ELF-1 (cell line): ENCODE measurements around the gene GCSAML.

Source experiments
- DNase-seq: peaks from one replicate; pipeline ENCODE4 v3.0.0-alpha.2; 2016; ENCODE audit warnings: low read depth, low spot score

Gene GCSAML

GRCh38 chr1:247574236-247574635 lies 25.3 kb downstream of the GCSAML start:
- DNase-seq: no peak

GRCh38 chr1:247574664-247575063 lies 25.7 kb downstream of the GCSAML start:
- no peak for DNase-seq

GRCh38 chr1:247576514-247576913 lies 27.6 kb downstream of the GCSAML start:
- DNase-seq: no peak

- no peak for DNase-seq
Measured at GRCh38 chr1:247578946-247579460, 30.1 kb downstream of the GCSAML start.

GRCh38 chr1:247588060-247588459 lies 39.1 kb downstream of the GCSAML start, which contains the start of gene OR2G2:
OR2G2 (plus strand) TSS chr1:247588360; CDS start chr1:247588360, 0 bp downstream.
- no peak for DNase-seq

GRCh38 chr1:247605286-247605685 lies 56.4 kb downstream of the GCSAML start, which contains the start of gene OR2G3:
OR2G3 (plus strand) TSS chr1:247605586; CDS start chr1:247605586, 0 bp downstream.
- DNase-seq: no peak

- DNase-seq: no peak
Measured at GRCh38 chr1:247613405-247613804, 64.5 kb downstream of the GCSAML start.

- DNase-seq: no peak
Measured at GRCh38 chr1:247614625-247615024, 65.7 kb downstream of the GCSAML start.
